ENCODE measurements around the gene KIRREL1.

DNA sequence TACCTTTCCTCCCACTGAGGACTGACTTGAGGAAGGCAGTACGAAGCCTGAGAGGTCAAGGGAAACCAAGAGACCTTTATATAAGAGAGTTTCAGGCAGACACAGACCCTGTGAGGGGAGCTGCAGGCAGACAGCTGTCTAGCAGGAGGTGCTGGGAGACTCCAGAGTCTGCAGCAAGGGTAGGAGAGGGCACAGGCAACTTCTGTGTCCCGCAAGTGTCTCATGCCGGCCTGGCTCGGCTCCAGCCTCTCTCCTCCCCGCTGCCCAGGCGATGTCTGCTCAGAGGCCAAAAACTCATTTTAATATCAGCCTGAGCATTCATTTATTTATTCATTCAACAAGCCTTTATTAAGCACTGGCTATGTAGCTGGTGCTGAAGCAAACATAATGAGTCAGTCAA is 83.0 kb downstream of the KIRREL1 start:
- TF ChIP-seq CTCF (IDR thresholded peaks at IDR 0.05) (no peak), POLR2A (IDR thresholded peaks at IDR 0.05) (no peak)
